GM12874 (cell line): ENCODE measurements around the gene CDK14.

ENCODE experiments used
- TF ChIP-seq, protein P1 (sequence below): IDR thresholded peaks from 2 replicates; pipeline ENCODE4 v1.5.1; 2011; ENCODE audit warnings: low read depth, mild to moderate bottlenecking, control low read depth, low read length, moderate library complexity; ENCODE audit not compliant: insufficient read depth

The CDK14 gene

DNA sequence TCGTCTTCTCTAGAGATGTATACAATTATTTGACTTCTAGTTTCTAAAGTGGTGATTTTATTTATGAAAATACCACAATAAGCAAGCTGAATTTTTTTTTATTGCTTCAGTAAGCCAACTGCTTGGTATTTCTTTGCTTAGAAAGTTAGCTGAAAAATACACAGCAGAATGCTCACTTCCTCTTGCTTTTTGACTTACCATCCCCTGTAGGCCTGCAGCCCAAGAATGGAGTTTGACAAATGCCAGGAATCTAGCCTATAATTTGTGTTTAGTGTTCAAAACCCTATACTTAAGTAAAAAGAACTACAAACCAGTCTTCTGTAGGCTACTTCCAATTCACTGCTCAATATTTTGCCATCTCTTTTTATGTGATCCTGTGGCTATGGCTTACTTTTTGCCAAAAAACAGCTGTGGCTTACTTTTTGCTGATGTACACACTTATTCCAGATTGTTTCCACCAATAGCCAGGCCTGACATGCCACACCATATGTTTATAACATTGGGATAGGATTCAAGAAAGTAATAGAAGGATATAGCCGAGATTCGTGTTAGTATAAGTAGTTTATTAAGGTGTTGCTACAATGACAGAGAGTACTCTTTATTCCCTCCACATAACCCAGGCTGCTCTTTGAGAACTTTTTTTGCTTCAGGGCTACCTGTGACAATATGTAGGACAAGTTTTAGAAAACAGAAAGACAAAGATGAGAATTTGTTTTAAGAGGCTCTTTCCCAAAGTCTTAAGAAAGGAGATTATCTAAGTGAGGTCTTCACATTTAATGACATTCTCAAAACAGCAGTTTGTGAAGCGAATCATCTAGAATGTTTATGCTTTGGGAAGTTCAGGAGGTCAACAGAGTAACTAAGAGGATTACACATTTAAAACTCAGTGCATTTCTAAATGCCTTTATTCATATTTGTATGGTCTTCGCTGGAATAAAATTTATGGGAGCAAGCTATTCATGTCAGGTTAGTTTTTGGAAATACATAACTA is 404.2 kb downstream of the CDK14 start:
- TF ChIP-seq, protein P1, sequence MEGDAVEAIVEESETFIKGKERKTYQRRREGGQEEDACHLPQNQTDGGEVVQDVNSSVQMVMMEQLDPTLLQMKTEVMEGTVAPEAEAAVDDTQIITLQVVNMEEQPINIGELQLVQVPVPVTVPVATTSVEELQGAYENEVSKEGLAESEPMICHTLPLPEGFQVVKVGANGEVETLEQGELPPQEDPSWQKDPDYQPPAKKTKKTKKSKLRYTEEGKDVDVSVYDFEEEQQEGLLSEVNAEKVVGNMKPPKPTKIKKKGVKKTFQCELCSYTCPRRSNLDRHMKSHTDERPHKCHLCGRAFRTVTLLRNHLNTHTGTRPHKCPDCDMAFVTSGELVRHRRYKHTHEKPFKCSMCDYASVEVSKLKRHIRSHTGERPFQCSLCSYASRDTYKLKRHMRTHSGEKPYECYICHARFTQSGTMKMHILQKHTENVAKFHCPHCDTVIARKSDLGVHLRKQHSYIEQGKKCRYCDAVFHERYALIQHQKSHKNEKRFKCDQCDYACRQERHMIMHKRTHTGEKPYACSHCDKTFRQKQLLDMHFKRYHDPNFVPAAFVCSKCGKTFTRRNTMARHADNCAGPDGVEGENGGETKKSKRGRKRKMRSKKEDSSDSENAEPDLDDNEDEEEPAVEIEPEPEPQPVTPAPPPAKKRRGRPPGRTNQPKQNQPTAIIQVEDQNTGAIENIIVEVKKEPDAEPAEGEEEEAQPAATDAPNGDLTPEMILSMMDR: no peak

DNA sequence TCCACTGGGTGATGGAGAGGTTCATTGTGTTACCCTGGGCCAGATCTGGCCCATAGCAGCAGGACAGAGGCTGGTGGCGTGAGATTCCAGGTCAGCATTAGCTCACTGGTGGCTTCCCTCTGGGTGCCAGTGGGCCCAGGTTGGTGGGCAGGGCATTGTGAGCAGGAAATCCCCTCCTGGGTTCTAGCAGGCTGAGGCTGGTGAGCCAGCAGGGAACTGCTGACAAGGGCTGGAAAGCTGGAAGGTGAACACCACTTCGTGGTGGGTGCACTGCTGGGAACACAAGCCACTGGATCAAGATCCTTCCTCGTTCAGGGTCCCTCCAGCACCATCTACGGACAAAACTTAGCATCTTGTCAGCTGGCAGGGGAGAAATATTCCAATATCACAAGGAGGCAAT is 408.9 kb downstream of the CDK14 start:
- TF ChIP-seq, protein P1: no peak

DNA sequence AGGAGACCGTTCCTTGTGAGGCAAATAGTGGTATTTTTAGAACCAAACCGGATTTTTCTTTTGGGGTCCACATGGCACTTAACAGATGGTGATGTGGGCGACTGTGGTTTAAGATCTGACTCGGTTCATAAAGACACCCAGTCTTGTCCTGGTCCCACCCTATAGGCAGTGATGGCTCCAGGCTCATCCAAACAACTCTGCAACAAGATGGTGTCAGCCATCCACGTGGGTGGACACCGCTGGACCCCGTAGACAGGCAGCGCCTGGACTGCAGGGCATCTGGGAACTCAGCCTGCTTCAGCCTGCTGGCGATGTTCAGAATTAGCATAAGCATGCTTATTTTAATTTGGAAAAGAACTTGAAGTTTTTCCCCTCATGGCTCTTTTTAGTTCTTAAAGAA is 409.7 kb downstream of the CDK14 start:
- TF ChIP-seq, protein P1: no peak

DNA sequence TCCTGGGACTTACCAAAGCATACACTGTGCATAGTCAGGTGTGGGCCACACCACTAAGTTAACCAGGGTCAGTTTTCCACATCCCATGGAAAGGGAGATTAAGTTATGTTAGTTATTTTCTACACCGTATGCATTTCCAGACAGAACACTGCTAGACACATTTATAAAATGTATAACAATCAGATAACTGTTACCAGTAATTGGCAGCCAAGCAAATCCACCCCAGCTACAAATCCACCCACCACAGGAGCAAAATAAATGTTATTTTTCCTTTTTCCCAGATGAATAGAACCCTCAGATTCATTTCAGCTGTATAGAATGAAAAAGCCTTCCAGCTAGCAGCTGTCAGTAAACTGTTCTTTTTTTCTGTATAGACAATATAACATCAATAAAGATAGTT is 411.2 kb downstream of the CDK14 start:
- TF ChIP-seq, protein P1: no peak

DNA sequence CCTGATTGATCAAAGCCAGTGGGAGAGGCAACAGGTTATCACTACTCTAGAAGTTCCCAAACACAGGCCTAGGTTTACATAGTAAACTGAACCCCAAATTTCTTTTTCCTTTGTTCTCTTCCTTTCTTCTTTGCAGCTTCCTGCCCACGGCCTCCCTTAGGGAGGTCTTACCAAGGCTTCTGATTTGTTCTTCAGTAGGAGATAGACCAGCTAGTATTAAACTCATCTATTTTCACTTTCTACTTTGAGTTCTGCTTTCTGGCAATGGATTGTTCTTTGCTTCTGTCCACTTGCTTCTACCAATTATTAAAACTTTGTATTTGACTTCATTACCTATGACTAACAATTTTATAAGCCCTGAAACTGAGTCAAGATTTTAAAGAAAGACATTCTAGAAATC is 417.0 kb downstream of the CDK14 start:
- TF ChIP-seq, protein P1: no peak

DNA sequence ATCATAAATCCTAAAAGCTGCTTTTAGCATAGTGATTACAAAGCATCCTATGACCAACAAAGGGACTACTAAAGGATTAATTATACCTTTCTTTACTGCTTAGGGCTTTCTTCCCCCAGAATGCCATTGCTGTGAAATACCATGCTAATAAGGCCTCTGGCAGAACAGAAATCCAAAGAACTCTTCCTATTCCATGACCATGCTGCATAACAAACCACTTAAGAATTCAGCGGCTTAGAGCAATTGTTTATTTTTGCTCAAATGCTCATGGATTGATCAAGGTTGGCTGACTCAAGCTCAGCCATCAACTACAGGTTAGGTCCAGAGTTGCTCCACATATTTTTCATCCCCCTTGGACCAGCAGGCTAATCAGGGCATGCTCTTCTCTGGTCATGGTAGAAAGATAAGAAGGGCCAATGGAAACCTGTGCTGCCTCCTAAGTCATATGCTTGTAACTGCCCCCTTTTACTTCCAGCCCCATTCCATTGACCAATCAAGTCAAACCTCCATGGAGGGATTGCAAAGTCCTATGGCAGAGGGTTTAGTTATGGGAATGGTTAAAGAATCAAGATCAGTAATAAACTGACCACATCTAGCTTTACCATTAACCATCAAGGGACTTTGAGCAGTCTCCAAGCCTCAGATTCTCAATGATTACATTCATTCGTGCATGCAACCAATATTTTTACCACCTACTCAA is 423.7 kb downstream of the CDK14 start:
- TF ChIP-seq, protein P1: no peak

DNA sequence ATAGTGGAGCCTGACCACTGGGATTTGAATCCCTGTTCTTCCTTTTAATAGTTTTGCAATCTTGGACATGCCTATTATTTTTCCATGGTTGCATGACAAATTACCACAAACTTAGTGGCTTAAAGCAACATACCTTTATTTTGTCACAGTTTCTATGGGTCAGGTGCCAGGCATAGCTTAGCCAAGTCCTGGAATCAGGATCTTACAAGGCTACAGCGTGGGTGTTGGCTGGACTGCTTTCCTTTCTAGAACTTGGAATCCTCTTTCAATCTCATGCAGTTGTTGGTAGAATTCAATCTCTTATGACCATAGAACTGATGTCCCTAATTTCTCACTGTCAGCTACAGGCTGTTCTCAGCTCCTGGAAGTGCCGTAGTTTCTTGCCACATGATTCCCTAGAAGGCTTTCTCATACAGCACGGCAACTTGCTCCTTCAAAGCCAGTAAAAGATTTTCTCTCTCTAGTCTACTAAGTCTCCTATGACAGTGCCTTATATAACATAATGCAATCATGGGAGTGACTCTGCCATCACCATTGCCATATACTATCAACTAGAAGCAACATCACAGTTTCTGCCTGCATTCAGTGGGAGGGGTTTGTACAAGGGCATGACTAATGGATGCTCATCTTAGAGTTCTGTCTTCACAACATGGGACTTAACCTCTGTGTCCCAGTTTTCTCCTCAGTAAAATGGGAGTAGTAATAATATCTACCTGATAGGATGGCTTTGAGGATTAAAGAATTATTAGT is 424.7 kb downstream of the CDK14 start:
- TF ChIP-seq, protein P1: no peak
